ENCODE measurements around the gene WIPF1. TPM values are rescaled to one million over a fixed set of nuclear protein-coding genes. Genes with fewer than 3 reads are reported as not detected.

Gene WIPF1
- total RNA-seq, 1 donor from 2014 or later: 19.3 TPM

GRCh38 chr2:174634130-174635014 is 36.8 kb upstream of the WIPF1 start:
- Mint-ChIP-seq H3K36me3 (ENCODE audit: low read depth, unreplicated experiment) (peaks cover 4% of the 10 kb centered on the region), H3K9me3 (ENCODE audit: unreplicated experiment) (no peaks in the 10 kb centered on the region), H3K27me3 (ENCODE audit: low read depth, unreplicated experiment) (no peaks in the 10 kb centered on the region), H3K27ac (ENCODE audit: unreplicated experiment) (no peak overlapping the region), H3K4me3 (ENCODE audit: unreplicated experiment) (no peak overlapping the region), H3K4me1 (ENCODE audit: low read depth, unreplicated experiment) (peaks cover 41% of the 10 kb centered on the region)
- Histone ChIP-seq H3K36me3 (ENCODE audit: insufficient read depth, low read length) (no peaks in the 10 kb centered on the region), H3K9ac (ENCODE audit: low read length) (no peak overlapping the region), H3K9me3 (ENCODE audit: insufficient read depth, low read depth, low read length) (no peaks in the 10 kb centered on the region), H3K4me3 (ENCODE audit: insufficient read depth, low read depth, low read length) (no peak overlapping the region), H2AFZ (ENCODE audit: low read depth, low read length) (no peak overlapping the region), H3K27me3 (ENCODE audit: insufficient read depth, low read length) (no peaks in the 10 kb centered on the region), H3K27ac (ENCODE audit: low read depth, low read length) (no peak overlapping the region), H3K4me2 (ENCODE audit: low read length) (no peak overlapping the region), H3K79me2 (ENCODE audit: insufficient read depth, low read length) (no peaks in the 10 kb centered on the region), H4K20me1 (ENCODE audit: insufficient read depth, low read length) (no peaks in the 10 kb centered on the region), H3K4me1 (ENCODE audit: insufficient read depth, low read length) (peaks cover 14% of the 10 kb centered on the region)
- DNase-seq (ENCODE audit: low read depth) (no peak), FAIRE-seq (no peak)
- TF ChIP-seq EZH2 (IDR thresholded peaks at IDR 0.05; ENCODE audit: insufficient read depth, low read length): no peak
- TF ChIP-seq, protein P1, sequence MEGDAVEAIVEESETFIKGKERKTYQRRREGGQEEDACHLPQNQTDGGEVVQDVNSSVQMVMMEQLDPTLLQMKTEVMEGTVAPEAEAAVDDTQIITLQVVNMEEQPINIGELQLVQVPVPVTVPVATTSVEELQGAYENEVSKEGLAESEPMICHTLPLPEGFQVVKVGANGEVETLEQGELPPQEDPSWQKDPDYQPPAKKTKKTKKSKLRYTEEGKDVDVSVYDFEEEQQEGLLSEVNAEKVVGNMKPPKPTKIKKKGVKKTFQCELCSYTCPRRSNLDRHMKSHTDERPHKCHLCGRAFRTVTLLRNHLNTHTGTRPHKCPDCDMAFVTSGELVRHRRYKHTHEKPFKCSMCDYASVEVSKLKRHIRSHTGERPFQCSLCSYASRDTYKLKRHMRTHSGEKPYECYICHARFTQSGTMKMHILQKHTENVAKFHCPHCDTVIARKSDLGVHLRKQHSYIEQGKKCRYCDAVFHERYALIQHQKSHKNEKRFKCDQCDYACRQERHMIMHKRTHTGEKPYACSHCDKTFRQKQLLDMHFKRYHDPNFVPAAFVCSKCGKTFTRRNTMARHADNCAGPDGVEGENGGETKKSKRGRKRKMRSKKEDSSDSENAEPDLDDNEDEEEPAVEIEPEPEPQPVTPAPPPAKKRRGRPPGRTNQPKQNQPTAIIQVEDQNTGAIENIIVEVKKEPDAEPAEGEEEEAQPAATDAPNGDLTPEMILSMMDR (IDR thresholded peaks at IDR 0.05; ENCODE audit: insufficient read depth, low read depth, low read length): no peak

GRCh38 chr2:174633623-174633930 is 36.0 kb upstream of the WIPF1 start:
- no peaks in the 10 kb centered on the region for H3K9me3 Mint-ChIP-seq (ENCODE audit: unreplicated experiment)
- FAIRE-seq: no peak
- H3K27me3 Mint-ChIP-seq (ENCODE audit: low read depth, unreplicated experiment): no peaks in the 10 kb centered on the region

More at GRCh38 chr2:174633623-174633930, 36.0 kb upstream of the WIPF1 start:
- Histone ChIP-seq H3K27me3 (ENCODE audit: insufficient read depth, low read length) (no peaks in the 10 kb centered on the region), H3K79me2 (ENCODE audit: insufficient read depth, low read length) (no peaks in the 10 kb centered on the region), H2AFZ (ENCODE audit: low read depth, low read length) (no peak overlapping the region), H3K9me3 (ENCODE audit: insufficient read depth, low read depth, low read length) (no peaks in the 10 kb centered on the region), H3K27ac (ENCODE audit: low read depth, low read length) (no peak overlapping the region), H3K4me2 (ENCODE audit: low read length) (no peak overlapping the region), H4K20me1 (ENCODE audit: insufficient read depth, low read length) (no peaks in the 10 kb centered on the region), H3K4me3 (ENCODE audit: insufficient read depth, low read depth, low read length) (no peak overlapping the region), H3K36me3 (ENCODE audit: insufficient read depth, low read length) (no peaks in the 10 kb centered on the region), H3K4me1 (ENCODE audit: insufficient read depth, low read length) (peaks cover 14% of the 10 kb centered on the region), H3K9ac (ENCODE audit: low read length) (no peak overlapping the region)
- Mint-ChIP-seq H3K36me3 (ENCODE audit: low read depth, unreplicated experiment) (peaks cover 4% of the 10 kb centered on the region), H3K27ac (ENCODE audit: unreplicated experiment) (no peak overlapping the region), H3K4me3 (ENCODE audit: unreplicated experiment) (no peak overlapping the region), H3K4me1 (ENCODE audit: low read depth, unreplicated experiment) (peaks cover 41% of the 10 kb centered on the region)
- no peak for DNase-seq (ENCODE audit: low read depth)
- TF ChIP-seq, protein P1 (IDR thresholded peaks at IDR 0.05; ENCODE audit: insufficient read depth, low read depth, low read length): no peak
- no peak for TF ChIP-seq EZH2 (IDR thresholded peaks at IDR 0.05; ENCODE audit: insufficient read depth, low read length)

Data from astrocyte (in vitro differentiated cells and primary cell).